ENCODE data around the gene PTGS1. TPM values are rescaled to one million over a fixed set of nuclear protein-coding genes. Genes with fewer than 3 reads are reported as not detected.

PTGS1 gene
- total RNA-seq, 2 donors from 2014 or later: 4.6 to 6.2 TPM

- no peaks in the 10 kb centered on the region for H3K9me3 ChIP-seq
- no peak overlapping the region for H3K4me3 ChIP-seq
- no peaks in the 10 kb centered on the region for H3K4me1 ChIP-seq (replicated peaks)
- H3K27me3 ChIP-seq (replicated peaks; ENCODE audit: insufficient read depth): no peaks in the 10 kb centered on the region
- intact Hi-C loops (cut with DNase I): no loop called here
- H3K36me3 ChIP-seq: no peaks in the 10 kb centered on the region
- DNase-seq (ENCODE audit: low spot score): no peak
- 96% methylated on average over 14 of the region's 14 CpGs for WGBS
- H3K27ac ChIP-seq: no peak overlapping the region
- TF ChIP-seq POLR2A (IDR thresholded peaks at IDR 0.05) (no peak), POLR2AphosphoS5 (IDR thresholded peaks at IDR 0.05) (no peak)
- TF ChIP-seq, protein P1, sequence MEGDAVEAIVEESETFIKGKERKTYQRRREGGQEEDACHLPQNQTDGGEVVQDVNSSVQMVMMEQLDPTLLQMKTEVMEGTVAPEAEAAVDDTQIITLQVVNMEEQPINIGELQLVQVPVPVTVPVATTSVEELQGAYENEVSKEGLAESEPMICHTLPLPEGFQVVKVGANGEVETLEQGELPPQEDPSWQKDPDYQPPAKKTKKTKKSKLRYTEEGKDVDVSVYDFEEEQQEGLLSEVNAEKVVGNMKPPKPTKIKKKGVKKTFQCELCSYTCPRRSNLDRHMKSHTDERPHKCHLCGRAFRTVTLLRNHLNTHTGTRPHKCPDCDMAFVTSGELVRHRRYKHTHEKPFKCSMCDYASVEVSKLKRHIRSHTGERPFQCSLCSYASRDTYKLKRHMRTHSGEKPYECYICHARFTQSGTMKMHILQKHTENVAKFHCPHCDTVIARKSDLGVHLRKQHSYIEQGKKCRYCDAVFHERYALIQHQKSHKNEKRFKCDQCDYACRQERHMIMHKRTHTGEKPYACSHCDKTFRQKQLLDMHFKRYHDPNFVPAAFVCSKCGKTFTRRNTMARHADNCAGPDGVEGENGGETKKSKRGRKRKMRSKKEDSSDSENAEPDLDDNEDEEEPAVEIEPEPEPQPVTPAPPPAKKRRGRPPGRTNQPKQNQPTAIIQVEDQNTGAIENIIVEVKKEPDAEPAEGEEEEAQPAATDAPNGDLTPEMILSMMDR (IDR thresholded peaks at IDR 0.05): no peak
These were observed 10.6 kb downstream of the PTGS1 start for GRCh38 chr9:122381206-122381950.

DNA sequence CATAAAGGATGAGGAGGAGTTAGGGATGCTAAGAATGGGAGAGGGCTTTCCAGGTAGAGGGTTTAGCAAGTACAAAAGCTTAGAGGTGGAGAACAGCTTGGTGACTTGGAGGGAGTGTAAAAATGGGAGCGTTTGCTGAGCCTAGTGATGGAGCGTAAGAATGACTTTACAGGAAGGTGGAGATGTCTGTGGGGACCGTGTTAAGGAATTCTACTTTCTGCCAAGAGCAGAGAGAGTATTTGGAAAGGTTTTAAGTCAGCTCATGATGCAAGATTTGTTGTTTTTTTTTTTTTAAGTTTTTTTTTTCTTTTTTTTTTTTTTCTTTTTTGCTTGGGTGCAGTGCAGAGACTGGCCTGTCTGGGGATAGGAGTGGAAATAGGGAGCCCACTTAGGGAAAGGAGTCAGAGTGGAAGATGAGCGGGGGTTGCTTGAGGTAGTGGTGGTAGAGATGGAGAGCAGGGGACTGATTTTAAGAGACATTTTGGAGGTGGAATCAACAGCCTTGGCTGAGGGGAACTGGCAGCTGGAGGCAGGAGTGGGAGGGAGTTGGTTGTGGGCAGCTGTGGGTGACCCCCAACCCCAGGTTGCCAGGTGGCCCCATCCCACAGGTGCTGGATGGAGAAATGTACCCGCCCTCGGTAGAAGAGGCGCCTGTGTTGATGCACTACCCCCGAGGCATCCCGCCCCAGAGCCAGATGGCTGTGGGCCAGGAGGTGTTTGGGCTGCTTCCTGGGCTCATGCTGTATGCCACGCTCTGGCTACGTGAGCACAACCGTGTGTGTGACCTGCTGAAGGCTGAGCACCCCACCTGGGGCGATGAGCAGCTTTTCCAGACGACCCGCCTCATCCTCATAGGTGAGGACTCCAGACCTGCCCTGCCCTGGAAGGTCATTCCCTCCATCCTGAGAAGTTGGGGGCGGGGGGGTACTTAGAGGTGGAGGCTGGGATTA lies 12.4 kb downstream of the PTGS1 start:
- no peak overlapping the region for H3K4me3 ChIP-seq
- DNase-seq (ENCODE audit: low spot score): no peak
- WGBS: 58% methylated on average over 9 of the region's 16 CpGs
- no peaks in the 10 kb centered on the region for H3K36me3 ChIP-seq
- TF ChIP-seq POLR2A (IDR thresholded peaks at IDR 0.05): no peak
- TF ChIP-seq, protein P1 (IDR thresholded peaks at IDR 0.05): no peak
- no peaks in the 10 kb centered on the region for H3K4me1 ChIP-seq (replicated peaks)
- intact Hi-C loops (cut with DNase I): no loop called here
- H3K27ac ChIP-seq: no peak overlapping the region
- H3K9me3 ChIP-seq: no peaks in the 10 kb centered on the region
- H3K27me3 ChIP-seq (replicated peaks; ENCODE audit: insufficient read depth): no peaks in the 10 kb centered on the region

- TF ChIP-seq POLR2AphosphoS5 (IDR thresholded peaks at IDR 0.05) (no peak), POLR2A (IDR thresholded peaks at IDR 0.05) (no peak)
- TF ChIP-seq, protein P1 (IDR thresholded peaks at IDR 0.05): no peak
- no peak overlapping the region for H3K27ac ChIP-seq
- no peaks in the 10 kb centered on the region for H3K36me3 ChIP-seq
- no peaks in the 10 kb centered on the region for H3K27me3 ChIP-seq (replicated peaks; ENCODE audit: insufficient read depth)
- H3K4me1 ChIP-seq (replicated peaks): no peaks in the 10 kb centered on the region
- no peak for DNase-seq (ENCODE audit: low spot score)
- WGBS: 86% methylated on average over 7 of the region's 7 CpGs
- no peak overlapping the region for H3K4me3 ChIP-seq
- no peaks in the 10 kb centered on the region for H3K9me3 ChIP-seq
- intact Hi-C loops (cut with DNase I): no loop called here
These were observed 13.2 kb downstream of the PTGS1 start for GRCh38 chr9:122383992-122384461.

GRCh38 chr9:122386311-122386872 lies 15.6 kb downstream of the PTGS1 start:
- Histone ChIP-seq H3K27ac (no peak overlapping the region), H3K27me3 (replicated peaks; ENCODE audit: insufficient read depth) (no peaks in the 10 kb centered on the region), H3K4me1 (replicated peaks) (no peaks in the 10 kb centered on the region), H3K4me3 (no peak overlapping the region), H3K9me3 (no peaks in the 10 kb centered on the region), H3K36me3 (no peaks in the 10 kb centered on the region)
- intact Hi-C loops (cut with DNase I): no loop called here
- WGBS: 96% methylated on average over 7 of the region's 8 CpGs
- TF ChIP-seq POLR2A (IDR thresholded peaks at IDR 0.05): no peak
- no peak for TF ChIP-seq POLR2AphosphoS5 (IDR thresholded peaks at IDR 0.05)
- TF ChIP-seq, protein P1 (IDR thresholded peaks at IDR 0.05): no peak
- DNase-seq (ENCODE audit: low spot score): no peak

All from prostate gland (tissue), 2 donors.